GM23248 (cell line): Measurements from ENCODE around the gene PTPRT. TPM values are rescaled to one million over a fixed set of nuclear protein-coding genes. Genes with fewer than 3 reads are reported as not detected.

Source experiments
- DNase-seq: peaks from one replicate; pipeline ENCODE4 v3.0.0-alpha.2; 2015
- H2AFZ ChIP-seq: fragments of 200-600 bp; sonication (generic); 2 replicates; pipeline ENCODE4 v1.6.1; 2016; ENCODE audit warnings: antibody characterized with exemption
- H3F3A ChIP-seq: fragments of 200-600 bp; sonication (generic); 2 replicates; pipeline ENCODE4 v1.6.1; 2016; ENCODE audit warnings: mild to moderate bottlenecking, antibody characterized with exemption, mixed run types; ENCODE audit not compliant: insufficient read depth
- H3K27ac ChIP-seq: fragments of 200-600 bp; sonication (generic); 2 replicates; pipeline ENCODE4 v1.5.1; 2016; ENCODE audit warnings: mild to moderate bottlenecking
- H3K27me3 ChIP-seq: fragments of 200-600 bp; sonication (generic); replicated peaks from 2 replicates; pipeline ENCODE4 v1.6.1; 2016; ENCODE audit warnings: mild to moderate bottlenecking; ENCODE audit not compliant: insufficient read depth
- H3K36me3 ChIP-seq: fragments of 200-600 bp; sonication (generic); 2 replicates; pipeline ENCODE4 v1.6.1; 2016; ENCODE audit warnings: low read depth, mild to moderate bottlenecking
- H3K4me1 ChIP-seq: fragments of 200-600 bp; sonication (generic); 2 replicates; pipeline ENCODE4 v1.6.1; 2016; ENCODE audit warnings: mild to moderate bottlenecking; ENCODE audit not compliant: insufficient read depth
- H3K4me2 ChIP-seq: fragments of 200-600 bp; sonication (generic); one replicate; pipeline ENCODE4 v1.6.1; 2016; ENCODE audit warnings: mild to moderate bottlenecking; ENCODE audit not compliant: unreplicated experiment
- H3K4me3 ChIP-seq: fragments of 200-600 bp; sonication (generic); 2 replicates; pipeline ENCODE4 v1.5.1; 2016; ENCODE audit warnings: mild to moderate bottlenecking
- H3K79me2 ChIP-seq: fragments of 200-600 bp; sonication (generic); 2 replicates; pipeline ENCODE4 v1.6.1; 2016; ENCODE audit warnings: mild to moderate bottlenecking; ENCODE audit not compliant: insufficient read depth
- H3K9ac ChIP-seq: fragments of 200-600 bp; sonication (generic); 2 replicates; pipeline ENCODE4 v1.6.1; 2016; ENCODE audit warnings: mild to moderate bottlenecking
- H3K9me2 ChIP-seq: fragments of 200-600 bp; sonication (generic); 2 replicates; pipeline ENCODE4 v1.6.1; 2016; ENCODE audit warnings: mixed run types, mild to moderate bottlenecking, moderate library complexity; ENCODE audit not compliant: insufficient read depth
- H3K9me3 ChIP-seq: fragments of 200-600 bp; sonication (generic); one replicate; pipeline ENCODE4 v1.6.1; 2017; ENCODE audit warnings: low read depth
- H4K20me1 ChIP-seq: fragments of 200-600 bp; sonication (generic); 2 replicates; pipeline ENCODE4 v1.6.0; 2016; ENCODE audit not compliant: insufficient read depth
- EZH2 ChIP-seq: fragments of 200-600 bp; sonication (generic); IDR thresholded peaks from 2 replicates; pipeline ENCODE4 v1.6.1; 2018; ENCODE audit warnings: antibody characterized with exemption, mild to moderate bottlenecking; ENCODE audit not compliant: insufficient read depth, poor library complexity, severe bottlenecking
- EZH2phosphoT487 ChIP-seq: fragments of 200-600 bp; sonication (generic); IDR thresholded peaks from 2 replicates; pipeline ENCODE4 v1.6.1; 2018; ENCODE audit warnings: antibody characterized with exemption, moderate library complexity, mild to moderate bottlenecking, low read depth; ENCODE audit not compliant: insufficient read depth
- WGBS, 2 experiments: methylation state at CpG; one replicate each; pipeline ENCODE4 v1.1.6; 2015 to 2017; ENCODE audit warnings: low lambda C conversion rate in 2 of 2, low coverage in 1 of 2; ENCODE audit errors: missing lambda C conversion rate in 2 of 2; 5-methylcytosine and 5-hydroxymethylcytosine counted together
- in situ Hi-C: fragments of 300-500 bp; cut with MboI; formaldehyde crosslinking; loops from 2 replicates; pipeline ENCODE4 v1.15.0; 2020
- polyA plus RNA-seq: library from polyadenylated mRNA; unstranded; fragments of >200 nt; fragmentation: Nextera tagmentation; extraction: Ambion mirVana; gene quantifications from 2 replicates; pipeline ENCODE4 v1.2.1, GENCODE V29; 2016
- total RNA-seq: library from RNA; depleted of rRNA; stranded (reverse); fragments of >200 nt; shearing (Covaris generic); gene quantifications from 2 replicates; pipeline ENCODE4 v1.2.3, GENCODE V29; 2014

PTPRT gene
- total and polyA plus RNA-seq, 2 experiments from 2014 or later, result not detected

DNA sequence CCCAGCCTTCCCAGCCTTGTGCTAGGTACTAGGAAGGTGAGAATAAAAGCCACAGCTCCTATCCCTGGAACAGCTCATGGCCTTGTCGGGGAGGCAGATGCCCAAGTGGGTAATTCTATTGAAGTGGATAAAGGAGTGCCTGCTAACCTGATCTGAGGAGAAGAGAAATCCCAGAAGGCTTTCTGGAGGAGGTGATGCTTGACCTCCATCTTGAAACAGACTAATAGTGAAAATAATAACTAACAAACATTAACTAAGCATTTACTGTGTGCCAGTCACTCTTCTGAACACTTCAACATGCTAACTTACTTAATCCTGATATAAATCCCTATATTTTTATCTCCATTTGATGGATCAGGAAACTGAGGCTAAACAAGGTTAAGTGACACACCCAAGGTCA lies 1078.4 kb downstream of the PTPRT start:
- Histone ChIP-seq H3K79me2 (no peaks in the 10 kb centered on the region), H2AFZ (no peak overlapping the region), H3K9me3 (no peaks in the 10 kb centered on the region), H3K4me3 (no peak overlapping the region), H3K9me2 (no peaks in the 10 kb centered on the region), H3K36me3 (no peaks in the 10 kb centered on the region), H4K20me1 (no peaks in the 10 kb centered on the region), H3K4me1 (no peaks in the 10 kb centered on the region), H3K9ac (no peak overlapping the region), H3K27me3 (no peaks in the 10 kb centered on the region), H3K4me2 (no peak overlapping the region), H3K27ac (no peak overlapping the region), H3F3A (no peaks in the 10 kb centered on the region)
- DNase-seq, result no peak
- TF ChIP-seq EZH2, result no peak
- no peak for TF ChIP-seq EZH2phosphoT487
- in situ Hi-C loops, result no loop called here
- WGBS, 2 experiments, result 24 to 29% methylated on average over 1 of the region's 1 CpG

GRCh38 chr20:42110301-42110700 lies 1079.4 kb downstream of the PTPRT start:
- H3K4me3 ChIP-seq, result no peak overlapping the region
- no peak overlapping the region for H3K9ac ChIP-seq
- 48 to 52% methylated on average over 15 of the region's 15 CpGs for WGBS, 2 experiments
- H3K27ac ChIP-seq, result no peak overlapping the region
- H2AFZ ChIP-seq, result no peak overlapping the region
- H3K9me2 ChIP-seq, result no peaks in the 10 kb centered on the region
- H3K79me2 ChIP-seq, result no peaks in the 10 kb centered on the region
- no peaks in the 10 kb centered on the region for H3K4me1 ChIP-seq
- in situ Hi-C loops, result no loop called here
- H3F3A ChIP-seq, result no peaks in the 10 kb centered on the region
- no peak for DNase-seq
- no peaks in the 10 kb centered on the region for H3K36me3 ChIP-seq
- no peak for TF ChIP-seq EZH2
- no peak for TF ChIP-seq EZH2phosphoT487
- no peaks in the 10 kb centered on the region for H3K9me3 ChIP-seq
- H4K20me1 ChIP-seq, result no peaks in the 10 kb centered on the region
- H3K27me3 ChIP-seq, result no peaks in the 10 kb centered on the region
- no peak overlapping the region for H3K4me2 ChIP-seq

DNA sequence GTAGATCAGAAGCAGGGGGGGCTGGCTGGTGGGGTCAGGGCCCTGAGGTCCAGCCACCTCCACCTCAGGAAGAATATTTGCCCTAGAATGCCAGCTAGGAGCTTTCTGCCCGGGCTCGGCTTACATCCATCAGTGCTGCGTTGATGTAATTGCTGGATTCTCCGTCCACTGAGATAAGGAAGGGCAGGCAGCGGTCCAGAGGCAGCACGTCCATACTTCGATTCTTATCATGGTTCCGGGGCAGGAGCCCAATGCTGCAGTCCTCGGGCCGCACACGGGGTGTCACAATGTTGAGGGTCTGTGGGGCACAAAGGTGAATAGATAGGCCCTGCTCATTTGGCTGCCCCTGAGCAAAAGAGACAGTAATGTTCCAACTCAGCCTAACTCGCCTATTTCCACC lies 1087.7 kb downstream of the PTPRT start:
- Histone ChIP-seq H3K9ac (no peak overlapping the region), H3F3A (no peaks in the 10 kb centered on the region), H3K4me1 (no peaks in the 10 kb centered on the region), H3K27ac (no peak overlapping the region), H2AFZ (no peak overlapping the region), H3K36me3 (no peaks in the 10 kb centered on the region), H3K4me3 (no peak overlapping the region), H3K79me2 (no peaks in the 10 kb centered on the region), H3K9me3 (no peaks in the 10 kb centered on the region), H3K4me2 (no peak overlapping the region), H3K9me2 (no peaks in the 10 kb centered on the region), H4K20me1 (no peaks in the 10 kb centered on the region), H3K27me3 (no peaks in the 10 kb centered on the region)
- in situ Hi-C loops, result no loop called here
- TF ChIP-seq EZH2 (no peak), EZH2phosphoT487 (no peak)
- DNase-seq, result no peak
- 57 to 64% methylated on average over 12 of the region's 12 CpGs for WGBS, 2 experiments

DNA sequence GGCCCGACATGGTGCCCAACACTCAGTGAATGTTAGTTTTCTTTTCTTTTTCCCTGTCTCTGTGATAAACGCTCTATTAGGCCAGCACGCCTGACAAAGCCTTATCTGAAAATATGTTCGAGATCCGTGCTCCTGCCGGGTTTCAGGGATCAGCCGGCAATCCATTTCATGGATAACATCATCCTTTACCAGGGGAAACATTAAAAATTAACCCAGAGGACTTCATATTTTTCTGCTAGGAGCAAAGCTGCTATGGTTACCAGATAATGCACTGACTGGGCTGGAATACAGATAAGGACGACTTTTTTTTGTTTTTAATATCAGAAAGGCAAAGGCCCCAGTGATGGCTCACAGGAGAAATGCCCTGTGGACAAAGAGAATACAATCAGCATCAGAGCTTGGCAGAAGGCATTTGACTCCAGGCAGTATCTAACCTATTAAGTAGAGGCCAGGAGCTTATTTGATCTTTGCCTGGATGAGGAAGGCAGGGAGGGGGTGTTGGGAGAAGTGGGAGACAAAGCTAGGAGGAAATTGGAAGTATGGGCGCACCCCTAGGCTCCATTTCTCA lies 1089.5 kb downstream of the PTPRT start:
- Histone ChIP-seq H3K79me2 (no peaks in the 10 kb centered on the region), H3K4me2 (no peak overlapping the region), H3F3A (no peaks in the 10 kb centered on the region), H3K9me3 (no peaks in the 10 kb centered on the region), H3K4me3 (no peak overlapping the region), H3K9me2 (no peaks in the 10 kb centered on the region), H4K20me1 (no peaks in the 10 kb centered on the region), H3K9ac (no peak overlapping the region), H3K36me3 (no peaks in the 10 kb centered on the region), H3K27ac (no peak overlapping the region), H3K27me3 (no peaks in the 10 kb centered on the region), H2AFZ (no peak overlapping the region), H3K4me1 (no peaks in the 10 kb centered on the region)
- WGBS, 2 experiments, result 33 to 43% methylated on average over 9 of the region's 9 CpGs
- no peak for DNase-seq
- in situ Hi-C loops, result no loop called here
- no peak for TF ChIP-seq EZH2
- TF ChIP-seq EZH2phosphoT487, result no peak

GRCh38 chr20:42099101-42099500 lies 1090.6 kb downstream of the PTPRT start:
- H3K79me2 ChIP-seq, result no peaks in the 10 kb centered on the region
- no peaks in the 10 kb centered on the region for H3K9me2 ChIP-seq
- no peak overlapping the region for H3K9ac ChIP-seq
- no peak overlapping the region for H3K27ac ChIP-seq
- no peaks in the 10 kb centered on the region for H3K36me3 ChIP-seq
- DNase-seq, result no peak
- H3K9me3 ChIP-seq, result no peaks in the 10 kb centered on the region
- H3K4me1 ChIP-seq, result no peaks in the 10 kb centered on the region
- no peaks in the 10 kb centered on the region for H4K20me1 ChIP-seq
- H3K27me3 ChIP-seq, result no peaks in the 10 kb centered on the region
- TF ChIP-seq EZH2 (no peak), EZH2phosphoT487 (no peak)
- WGBS, 2 experiments, result 37 to 41% methylated on average over 7 of the region's 7 CpGs
- in situ Hi-C loops, result no loop called here
- no peak overlapping the region for H3K4me3 ChIP-seq
- H3F3A ChIP-seq, result no peaks in the 10 kb centered on the region
- no peak overlapping the region for H2AFZ ChIP-seq
- no peak overlapping the region for H3K4me2 ChIP-seq
